ENCODE results near the gene MSANTD7. TPM values are rescaled to one million over a fixed set of nuclear protein-coding genes. Genes with fewer than 3 reads are reported as not detected.

The MSANTD7 gene
- total RNA-seq, 4 donors from 2014 or later, result 6.6 to 21.6 (median 13.9) TPM

DNA sequence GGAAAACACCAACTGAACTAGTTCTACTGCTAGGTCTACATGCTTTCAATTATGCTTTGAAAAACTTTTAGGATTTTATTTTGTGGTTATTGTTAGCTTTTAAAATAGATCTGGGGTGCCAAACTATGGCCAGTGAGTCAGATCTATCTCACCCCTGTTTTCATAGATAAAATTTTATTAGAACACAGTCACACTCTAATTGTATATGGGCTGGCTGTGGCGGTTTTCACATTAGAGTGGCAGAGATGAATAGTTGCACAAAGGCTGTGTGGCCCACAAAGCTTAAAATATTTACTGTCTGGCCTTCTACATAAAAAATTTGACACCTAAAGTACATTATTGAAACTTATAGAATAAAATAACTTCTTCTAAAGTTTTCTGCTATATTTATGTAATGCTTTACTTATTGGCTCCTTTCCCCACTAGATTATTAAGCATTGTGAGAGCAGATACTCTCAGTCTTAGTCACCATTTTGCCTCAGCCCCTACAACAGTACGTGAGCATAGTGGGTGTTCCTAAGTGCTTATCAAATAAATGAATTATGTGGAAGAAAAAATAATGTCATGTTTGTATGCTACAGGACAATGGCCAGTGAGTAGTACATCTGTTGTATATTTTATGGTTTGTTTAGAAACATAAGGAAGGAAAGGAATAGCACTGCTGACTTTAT, 35.1 kb downstream of the MSANTD7 start:
- Histone ChIP-seq H3K4me1 (peaks cover 19% of the 10 kb centered on the region), H3K27ac (no peak overlapping the region), H3K36me3 (peaks cover 16% of the 10 kb centered on the region), H3K27me3 (no peaks in the 10 kb centered on the region), H3K9me3 (no peaks in the 10 kb centered on the region), H3K4me3 (no peak overlapping the region)
- TF ChIP-seq EP300 (IDR thresholded peaks at IDR 0.05) (no peak), POLR2A (IDR thresholded peaks at IDR 0.05) (no peak), POLR2AphosphoS5 (IDR thresholded peaks at IDR 0.05) (no peak)
- TF ChIP-seq, protein P1, sequence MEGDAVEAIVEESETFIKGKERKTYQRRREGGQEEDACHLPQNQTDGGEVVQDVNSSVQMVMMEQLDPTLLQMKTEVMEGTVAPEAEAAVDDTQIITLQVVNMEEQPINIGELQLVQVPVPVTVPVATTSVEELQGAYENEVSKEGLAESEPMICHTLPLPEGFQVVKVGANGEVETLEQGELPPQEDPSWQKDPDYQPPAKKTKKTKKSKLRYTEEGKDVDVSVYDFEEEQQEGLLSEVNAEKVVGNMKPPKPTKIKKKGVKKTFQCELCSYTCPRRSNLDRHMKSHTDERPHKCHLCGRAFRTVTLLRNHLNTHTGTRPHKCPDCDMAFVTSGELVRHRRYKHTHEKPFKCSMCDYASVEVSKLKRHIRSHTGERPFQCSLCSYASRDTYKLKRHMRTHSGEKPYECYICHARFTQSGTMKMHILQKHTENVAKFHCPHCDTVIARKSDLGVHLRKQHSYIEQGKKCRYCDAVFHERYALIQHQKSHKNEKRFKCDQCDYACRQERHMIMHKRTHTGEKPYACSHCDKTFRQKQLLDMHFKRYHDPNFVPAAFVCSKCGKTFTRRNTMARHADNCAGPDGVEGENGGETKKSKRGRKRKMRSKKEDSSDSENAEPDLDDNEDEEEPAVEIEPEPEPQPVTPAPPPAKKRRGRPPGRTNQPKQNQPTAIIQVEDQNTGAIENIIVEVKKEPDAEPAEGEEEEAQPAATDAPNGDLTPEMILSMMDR (IDR thresholded peaks at IDR 0.05), result no peak
- DNase-seq (ENCODE audit: low spot score in 2 of 2), result no peak
- 72% methylated on average over 2 of the region's 2 CpGs for whole genome bisulfite sequencing

DNA sequence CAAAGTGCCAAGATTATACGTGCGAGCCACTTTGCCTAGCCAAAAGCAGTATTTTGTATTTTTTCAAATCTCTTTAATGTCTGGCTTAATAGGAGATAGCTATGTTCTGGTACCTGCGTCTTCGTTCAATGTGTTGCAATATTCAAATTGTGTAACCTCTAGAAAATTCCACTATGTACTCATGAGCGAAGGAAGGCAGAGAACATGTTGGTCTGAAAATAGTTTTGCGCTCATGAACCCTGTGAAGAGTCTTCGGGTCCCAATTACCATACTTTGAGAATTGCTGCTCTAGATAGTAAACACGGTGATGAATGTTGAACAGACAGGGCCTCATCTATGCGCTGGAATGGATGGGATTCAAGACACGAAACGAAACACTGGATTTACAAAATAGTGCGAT, 37.8 kb downstream of the MSANTD7 start:
- Histone ChIP-seq H3K27me3 (no peaks in the 10 kb centered on the region), H3K36me3 (no peaks in the 10 kb centered on the region), H3K9me3 (no peaks in the 10 kb centered on the region), H3K27ac (no peak overlapping the region), H3K4me3 (no peak overlapping the region), H3K4me1 (peaks cover 32% of the 10 kb centered on the region)
- DNase-seq (ENCODE audit: low spot score in 2 of 2), result no peak
- TF ChIP-seq POLR2A (IDR thresholded peaks at IDR 0.05) (no peak), EP300 (IDR thresholded peaks at IDR 0.05) (no peak)
- WGBS, result 92% methylated on average over 12 of the region's 12 CpGs

DNA sequence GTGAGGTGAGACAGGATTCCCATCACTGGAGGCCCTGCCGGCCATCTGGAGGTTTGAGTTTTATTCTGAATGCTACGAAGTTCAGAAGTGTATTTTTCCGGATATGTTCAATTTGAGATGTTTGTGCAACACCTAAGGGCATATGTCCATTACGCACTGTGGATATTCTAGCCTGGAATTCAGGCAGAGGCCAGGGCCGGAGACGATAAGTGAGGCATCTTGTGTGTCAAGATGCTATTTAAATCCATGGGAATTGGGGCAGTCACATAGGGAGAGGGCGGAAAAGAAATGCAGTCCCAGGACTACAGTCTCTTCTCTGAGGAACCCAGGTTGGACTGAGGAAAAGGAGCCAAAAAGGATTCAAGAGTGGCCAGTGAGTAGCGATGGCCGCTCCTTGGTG, 38.7 kb downstream of the MSANTD7 start:
- H3K4me1 ChIP-seq, result peaks cover 32% of the 10 kb centered on the region
- TF ChIP-seq EP300 (IDR thresholded peaks at IDR 0.05), result no peak
- TF ChIP-seq POLR2A (IDR thresholded peaks at IDR 0.05), result no peak
- H3K27me3 ChIP-seq, result no peaks in the 10 kb centered on the region
- no peak overlapping the region for H3K27ac ChIP-seq
- 88% methylated on average over 9 of the region's 9 CpGs for WGBS
- DNase-seq (ENCODE audit: low spot score in 2 of 2), result no peak
- no peaks in the 10 kb centered on the region for H3K9me3 ChIP-seq
- H3K4me3 ChIP-seq, result no peak overlapping the region
- H3K36me3 ChIP-seq, result no peaks in the 10 kb centered on the region

DNA sequence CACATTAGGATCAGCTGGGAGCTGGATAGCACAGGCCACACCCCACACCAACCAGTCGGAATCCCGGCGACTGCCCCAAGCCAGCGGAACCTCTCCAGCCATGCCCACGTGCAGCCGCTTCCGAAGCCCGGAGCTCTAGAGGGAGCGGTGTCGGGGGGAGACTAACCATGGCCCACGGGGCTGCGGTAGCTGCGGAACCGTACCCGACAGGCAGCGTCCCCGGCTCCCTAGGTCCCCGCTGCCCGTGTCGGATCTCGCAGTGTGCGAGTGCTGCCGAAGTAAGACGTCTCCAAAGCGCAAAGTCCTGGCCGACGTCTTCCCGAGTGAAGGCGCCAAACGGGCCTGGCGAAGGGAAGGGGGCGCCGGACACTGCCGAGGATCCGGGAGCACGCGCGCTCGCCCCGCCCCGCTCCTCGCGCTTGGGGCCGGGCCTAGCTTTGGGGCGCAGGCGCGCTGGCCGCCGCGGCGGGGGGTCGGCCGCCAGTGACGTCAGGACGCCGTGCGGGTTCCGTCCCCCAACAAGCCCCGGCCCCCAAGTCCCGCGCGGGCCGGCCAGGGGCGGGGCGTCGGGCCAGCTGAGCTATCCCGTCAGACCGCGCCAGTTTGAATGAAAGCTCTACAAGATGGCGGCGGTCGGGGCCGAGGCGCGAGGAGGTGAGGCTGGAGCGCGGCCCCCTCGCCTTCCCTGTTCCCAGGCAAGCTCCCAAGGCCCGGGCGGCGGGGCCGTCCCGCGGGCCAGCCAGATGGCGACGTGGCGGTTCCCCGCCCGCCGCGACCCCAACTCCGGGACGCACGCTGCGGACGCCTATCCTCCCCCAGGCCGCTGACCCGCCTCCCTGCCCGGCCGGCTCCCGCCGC, 40.4 kb downstream of the MSANTD7 start, which contains the start of gene SUV39H2:
Gene SUV39H2 (plus strand): TSS at position 601 of the 858 bp plus-strand sequence. CDS start 23 bp downstream, at position 624.
- TF ChIP-seq POLR2A (IDR thresholded peaks at IDR 0.05), result peak; percentile 5 to 63
- peak; percentile 27 to 80 (median 37) for TF ChIP-seq POLR2AphosphoS5 (IDR thresholded peaks at IDR 0.05)
- TF ChIP-seq, protein P1 (IDR thresholded peaks at IDR 0.05), result no peak
- no peak for TF ChIP-seq EP300 (IDR thresholded peaks at IDR 0.05)
- Histone ChIP-seq H3K4me1 (peaks cover 32% of the 10 kb centered on the region), H3K36me3 (no peaks in the 10 kb centered on the region), H3K4me3 (peak within 1 kb of the TSS; percentile 72), H3K9me3 (no peaks in the 10 kb centered on the region), H3K27ac (peak within 1 kb of the TSS; percentile 88), H3K27me3 (no peaks in the 10 kb centered on the region)
- 0% methylated on average over 14 of the region's 102 CpGs for WGBS
- DNase-seq (ENCODE audit: low spot score in 2 of 2), result peak; percentile 96

DNA sequence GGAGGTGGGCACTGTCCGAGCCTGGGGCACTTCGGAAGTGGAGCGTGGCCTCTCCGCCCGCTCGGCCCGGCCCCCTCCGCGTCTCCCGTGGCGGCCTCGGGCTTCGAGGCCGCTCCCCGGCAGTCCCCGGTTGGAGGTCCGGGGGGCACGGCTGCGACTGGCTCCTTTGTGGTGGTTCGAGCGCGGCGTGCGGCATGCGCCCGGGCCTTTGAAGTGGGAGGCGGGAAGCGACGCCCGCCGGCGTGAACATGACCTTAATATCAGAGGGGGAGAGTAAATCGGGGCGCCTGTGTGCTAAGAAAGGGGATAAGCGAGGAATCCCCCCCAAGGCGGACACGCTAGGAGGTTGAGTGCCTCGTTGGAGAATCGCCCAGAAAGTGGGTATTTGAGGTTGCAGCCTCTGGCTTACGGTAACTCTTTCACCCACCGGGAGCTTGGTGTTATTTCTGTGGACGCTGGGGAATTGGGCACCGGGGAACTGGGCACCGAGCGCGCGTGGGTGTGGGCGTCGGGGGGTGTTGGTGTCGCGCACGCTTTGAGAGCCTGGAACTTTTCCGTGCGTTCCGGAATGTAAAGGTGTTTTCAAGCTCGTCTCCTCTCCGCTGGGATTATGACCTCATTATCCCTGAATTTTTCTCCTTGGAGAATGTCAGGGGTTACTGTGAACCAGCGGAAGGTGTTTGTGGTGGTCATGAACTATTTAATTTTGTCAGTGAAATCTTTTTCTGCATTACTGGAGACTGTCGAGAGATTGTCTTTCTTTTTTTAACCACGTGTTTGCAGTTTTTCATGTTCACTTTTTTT, 41.2 kb downstream of the MSANTD7 start:
- under 1% methylated on average over 50 of the region's 60 CpGs for WGBS
- H3K4me3 ChIP-seq, result peak overlapping the region; percentile 72
- H3K27ac ChIP-seq, result peak overlapping the region; percentile 88
- no peaks in the 10 kb centered on the region for H3K27me3 ChIP-seq
- DNase-seq (ENCODE audit: low spot score in 2 of 2), result peak in 1 of 2 donors; percentile 64
- TF ChIP-seq, protein P1 (IDR thresholded peaks at IDR 0.05), result no peak
- TF ChIP-seq POLR2AphosphoS5 (IDR thresholded peaks at IDR 0.05) (no peak), EP300 (IDR thresholded peaks at IDR 0.05) (no peak), POLR2A (IDR thresholded peaks at IDR 0.05) (no peak)
- H3K9me3 ChIP-seq, result no peaks in the 10 kb centered on the region
- H3K4me1 ChIP-seq, result peaks cover 32% of the 10 kb centered on the region
- H3K36me3 ChIP-seq, result no peaks in the 10 kb centered on the region

Data from suprapubic skin (tissue), 4 donors.